Vagina (tissue), 2 donors: Measurements from ENCODE around the gene KAZN. TPM values are rescaled to one million over a fixed set of nuclear protein-coding genes. Genes with fewer than 3 reads are reported as not detected.

ENCODE experiments used
- DNase-seq, 2 donors: peaks; one replicate each; pipeline ENCODE4 v3.0.0-alpha.2; 2017; ENCODE audit errors: extremely low spot score in 2 of 2
- H3K27ac ChIP-seq: fragments of 200-600 bp; sonication (generic); one replicate; pipeline ENCODE4 v1.5.1; 2019
- H3K27me3 ChIP-seq: fragments of 200-600 bp; sonication (generic); one replicate; pipeline ENCODE4 v1.5.1; 2019
- H3K36me3 ChIP-seq, 2 donors: fragments of 200-600 bp; sonication (generic); one replicate each; pipeline ENCODE4 v1.5.1; 2017 to 2019
- H3K4me1 ChIP-seq: fragments of 200-600 bp; sonication (generic); one replicate; pipeline ENCODE4 v1.5.1; 2019
- H3K4me3 ChIP-seq, 2 donors: fragments of 200-600 bp; sonication (generic); 1 replicate in 1 of 2; 2 replicates in 1 of 2; pipeline ENCODE4 v1.5.1; 2016 to 2019
- H3K9me3 ChIP-seq: fragments of 200-600 bp; sonication (generic); one replicate; pipeline ENCODE4 v1.5.1; 2019
- CTCF ChIP-seq, 3 experiments: fragments of 450-650 bp in 2 of 3; fragments of 200-600 bp in 1 of 3; sonication (generic) in 1 of 3; IDR thresholded peaks; one replicate each; pipeline ENCODE4 v1.5.1; 2017 to 2019; ENCODE audit warnings: antibody characterized with exemption in 3 of 3, mild to moderate bottlenecking in 2 of 3, moderate library complexity in 2 of 3
- POLR2A ChIP-seq, 2 donors: fragments of 450-650 bp; IDR thresholded peaks; one replicate each; pipeline ENCODE4 v1.6.1; 2017; ENCODE audit warnings: antibody characterized with exemption in 2 of 2, mild to moderate bottlenecking in 2 of 2, moderate library complexity in 2 of 2
- POLR2AphosphoS5 ChIP-seq, 2 donors: sonication (generic); formaldehyde crosslinking; IDR thresholded peaks; one replicate each; pipeline ENCODE4 v1.9.0; 2017; ENCODE audit warnings: antibody characterized with exemption in 2 of 2, mild to moderate bottlenecking in 2 of 2, low read depth in 1 of 2; ENCODE audit not compliant: insufficient read depth in 1 of 2
- intact Hi-C: fragments of 100-400 bp; cut with DNase I; formaldehyde crosslinking; loops from one replicate; pipeline ENCODE4 v1.15.1; 2023
- total RNA-seq: library from RNA; depleted of rRNA; stranded (reverse); fragments of >200 nt; gene quantifications from one replicate; pipeline ENCODE4 v1.2.3, GENCODE V29; 2016

Gene KAZN
- total RNA-seq, 1 donor from 2014 or later, result 29.5 TPM

DNA sequence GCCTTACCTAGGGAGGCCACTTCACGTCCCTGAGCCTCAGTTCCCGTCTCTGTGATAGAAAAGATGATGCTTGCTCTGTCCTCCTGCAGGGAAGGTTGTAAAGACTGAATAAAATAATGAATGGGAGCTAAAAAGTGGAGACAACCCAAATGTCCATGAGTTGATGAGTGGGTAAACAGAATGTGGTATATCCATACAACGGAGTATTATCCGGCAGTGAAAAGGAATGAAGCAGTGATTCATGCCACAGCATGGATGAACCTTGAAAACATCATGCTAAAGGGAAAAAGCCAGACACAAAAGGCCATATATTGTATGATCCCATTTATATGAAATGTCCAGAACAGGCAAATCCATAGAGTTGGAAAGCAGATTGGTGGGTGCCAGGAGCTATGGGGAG, 77.9 kb downstream of the KAZN start:
- no peaks in the 10 kb centered on the region for H3K9me3 ChIP-seq
- no peaks in the 10 kb centered on the region for H3K4me1 ChIP-seq
- intact Hi-C loops, result no loop called here
- no peak overlapping the region for H3K27ac ChIP-seq
- H3K4me3 ChIP-seq, result no peak overlapping the region
- DNase-seq, result no peak
- TF ChIP-seq POLR2AphosphoS5 (IDR thresholded peaks at IDR 0.05; ENCODE audit: insufficient read depth in 1 of 2, low read depth in 1 of 2), result no peak
- no peak for TF ChIP-seq POLR2A (IDR thresholded peaks at IDR 0.05)
- TF ChIP-seq CTCF (IDR thresholded peaks at IDR 0.05), result no peak
- no peaks in the 10 kb centered on the region for H3K36me3 ChIP-seq
- H3K27me3 ChIP-seq, result no peaks in the 10 kb centered on the region

GRCh38 chr1:14677292-14677971, 78.9 kb downstream of the KAZN start:
- H3K36me3 ChIP-seq, result no peaks in the 10 kb centered on the region
- intact Hi-C loops, result no loop called here
- no peak for TF ChIP-seq POLR2AphosphoS5 (IDR thresholded peaks at IDR 0.05; ENCODE audit: insufficient read depth in 1 of 2, low read depth in 1 of 2)
- TF ChIP-seq POLR2A (IDR thresholded peaks at IDR 0.05), result no peak
- no peak for TF ChIP-seq CTCF (IDR thresholded peaks at IDR 0.05)

DNA sequence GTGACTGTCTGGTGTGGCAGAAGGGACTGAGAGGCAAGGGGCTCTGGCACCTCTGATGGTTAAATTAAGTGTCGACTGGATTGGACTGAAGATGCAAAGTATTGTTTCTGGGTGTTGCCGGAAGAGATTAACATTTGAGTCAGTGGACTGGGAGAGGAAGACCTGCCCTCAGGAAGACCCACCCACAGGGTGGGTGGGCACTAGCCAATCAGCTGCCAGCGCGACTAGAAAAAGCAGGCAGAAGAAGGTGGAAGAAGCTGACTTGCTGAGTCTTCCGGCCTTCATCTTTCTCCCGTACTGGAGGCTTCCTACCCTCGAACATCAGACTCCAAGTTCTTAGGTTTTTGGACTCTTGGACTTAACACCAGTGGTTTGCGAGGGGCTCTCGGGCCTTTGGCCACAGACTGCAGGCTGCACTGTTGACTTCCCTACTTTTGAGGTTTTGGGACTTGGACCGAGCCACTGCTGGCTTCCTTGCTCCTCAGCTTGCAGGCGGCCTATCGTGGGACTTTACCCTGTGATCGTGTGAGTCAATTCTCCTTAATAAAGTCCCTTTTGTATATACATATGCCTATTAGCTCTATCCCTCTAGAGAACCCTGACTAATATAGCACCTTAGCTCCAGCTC, 79.6 kb downstream of the KAZN start:
- no peak overlapping the region for H3K4me3 ChIP-seq
- no peak overlapping the region for H3K27ac ChIP-seq
- no peaks in the 10 kb centered on the region for H3K36me3 ChIP-seq
- TF ChIP-seq POLR2A (IDR thresholded peaks at IDR 0.05) (no peak), POLR2AphosphoS5 (IDR thresholded peaks at IDR 0.05; ENCODE audit: insufficient read depth in 1 of 2, low read depth in 1 of 2) (no peak), CTCF (IDR thresholded peaks at IDR 0.05) (no peak)
- no peaks in the 10 kb centered on the region for H3K4me1 ChIP-seq
- no peaks in the 10 kb centered on the region for H3K27me3 ChIP-seq
- H3K9me3 ChIP-seq, result no peaks in the 10 kb centered on the region
- intact Hi-C loops, result no loop called here
- DNase-seq, result no peak

More at GRCh38 chr1:14677292-14677971, 78.9 kb downstream of the KAZN start:
- no peak overlapping the region for H3K4me3 ChIP-seq
- DNase-seq, result no peak
- H3K4me1 ChIP-seq, result no peaks in the 10 kb centered on the region
- no peaks in the 10 kb centered on the region for H3K27me3 ChIP-seq
- H3K9me3 ChIP-seq, result no peaks in the 10 kb centered on the region
- no peak overlapping the region for H3K27ac ChIP-seq

- Histone ChIP-seq H3K9me3 (no peaks in the 10 kb centered on the region), H3K4me3 (no peak overlapping the region), H3K27me3 (no peaks in the 10 kb centered on the region), H3K36me3 (no peaks in the 10 kb centered on the region), H3K4me1 (no peaks in the 10 kb centered on the region), H3K27ac (no peak overlapping the region)
- TF ChIP-seq POLR2A (IDR thresholded peaks at IDR 0.05), result no peak
- TF ChIP-seq CTCF (IDR thresholded peaks at IDR 0.05), result no peak
- TF ChIP-seq POLR2AphosphoS5 (IDR thresholded peaks at IDR 0.05; ENCODE audit: insufficient read depth in 1 of 2, low read depth in 1 of 2), result no peak
- no peak for DNase-seq
- intact Hi-C loops, result no loop called here
These were observed 80.7 kb downstream of the KAZN start for GRCh38 chr1:14679027-14679688.

DNA sequence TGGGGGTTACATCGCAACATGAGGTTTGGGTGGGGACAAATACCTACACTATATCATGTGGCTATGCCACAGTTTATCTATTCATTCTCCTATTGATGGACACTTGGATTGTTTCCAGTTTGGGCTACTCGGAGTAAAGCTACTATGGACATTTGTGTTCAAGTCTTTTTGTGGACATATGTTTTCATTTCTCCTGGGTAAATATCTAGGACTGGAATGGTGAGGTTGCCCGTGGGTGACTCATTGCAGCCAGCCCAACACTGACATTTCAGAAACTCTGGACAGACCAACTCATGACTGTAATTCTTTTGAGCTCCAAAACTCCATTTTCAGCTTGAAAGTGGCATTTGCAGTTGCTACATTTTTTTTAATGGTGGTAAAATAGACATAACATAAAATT, 82.7 kb downstream of the KAZN start:
- intact Hi-C loops, result no loop called here
- H3K27ac ChIP-seq, result no peak overlapping the region
- TF ChIP-seq POLR2A (IDR thresholded peaks at IDR 0.05), result no peak
- no peak for TF ChIP-seq CTCF (IDR thresholded peaks at IDR 0.05)
- no peak for TF ChIP-seq POLR2AphosphoS5 (IDR thresholded peaks at IDR 0.05; ENCODE audit: insufficient read depth in 1 of 2, low read depth in 1 of 2)

More for the DNA sequence above, 82.7 kb downstream of the KAZN start:
- no peak for DNase-seq
- no peaks in the 10 kb centered on the region for H3K36me3 ChIP-seq
- no peaks in the 10 kb centered on the region for H3K4me1 ChIP-seq
- no peaks in the 10 kb centered on the region for H3K9me3 ChIP-seq
- H3K27me3 ChIP-seq, result no peaks in the 10 kb centered on the region
- no peak overlapping the region for H3K4me3 ChIP-seq
